Central memory CD8-positive, alpha-beta T cell (primary cell): ENCODE data around the gene SNORC.

Experiments
- ATAC-seq: fragments of 150-1000 bp; cut with Tn5 transposase; replicated peaks from 2 replicates; pipeline ENCODE4 v1.10.0; 2022; ENCODE audit warnings: mild to moderate bottlenecking, moderate FRiP score, moderate number of reproducible peaks; ENCODE audit not compliant: poor library complexity, severe bottlenecking; ENCODE audit errors: extremely low read depth
- DNase-seq, 2 donors: peaks; one replicate each; pipeline ENCODE4 v3.0.0; 2021; ENCODE audit warnings: low spot score in 2 of 2
- H3K27ac Mint-ChIP-seq: one replicate; pipeline ENCODE4 v1.8.0; 2022; ENCODE audit warnings: low read depth, mild to moderate bottlenecking, moderate library complexity, mixed read lengths
- H3K27me3 Mint-ChIP-seq: one replicate; pipeline ENCODE4 v1.8.0; 2022; ENCODE audit warnings: mixed read lengths
- H3K36me3 Mint-ChIP-seq: one replicate; pipeline ENCODE4 v1.8.0; 2022; ENCODE audit warnings: mild to moderate bottlenecking, moderate library complexity, mixed read lengths; ENCODE audit not compliant: insufficient read depth
- H3K4me1 Mint-ChIP-seq: one replicate; pipeline ENCODE4 v1.8.0; 2022; ENCODE audit warnings: mixed read lengths
- H3K4me3 Mint-ChIP-seq: one replicate; pipeline ENCODE4 v1.8.0; 2022; ENCODE audit warnings: mild to moderate bottlenecking, moderate library complexity, mixed read lengths
- H3K9me3 Mint-ChIP-seq: one replicate; pipeline ENCODE4 v1.8.0; 2022; ENCODE audit warnings: mixed read lengths

Gene SNORC

GRCh38 chr2:232879618-232880494 is 9.8 kb downstream of the SNORC start:
- Mint-ChIP-seq H3K27ac (no peak overlapping the region), H3K9me3 (no peaks in the 10 kb centered on the region), H3K4me1 (peaks cover 9% of the 10 kb centered on the region), H3K27me3 (peaks cover 20% of the 10 kb centered on the region), H3K4me3 (no peak overlapping the region), H3K36me3 (peaks cover 1% of the 10 kb centered on the region)
- DNase-seq = no peak
- ATAC-seq = no peak

- Mint-ChIP-seq H3K36me3 (peaks cover 1% of the 10 kb centered on the region), H3K4me3 (no peak overlapping the region), H3K27ac (no peak overlapping the region), H3K9me3 (no peaks in the 10 kb centered on the region), H3K4me1 (no peaks in the 10 kb centered on the region), H3K27me3 (peaks cover 11% of the 10 kb centered on the region)
- DNase-seq (no peak), ATAC-seq (no peak)
Observed at GRCh38 chr2:232880764-232881351, 10.8 kb downstream of the SNORC start.

GRCh38 chr2:232882085-232882484 is 12.0 kb downstream of the SNORC start:
- no peak overlapping the region for H3K4me3 Mint-ChIP-seq
- DNase-seq (no peak), ATAC-seq (no peak)
- H3K4me1 Mint-ChIP-seq = no peaks in the 10 kb centered on the region
- H3K27me3 Mint-ChIP-seq = peaks cover 11% of the 10 kb centered on the region
- H3K27ac Mint-ChIP-seq = no peak overlapping the region
- no peaks in the 10 kb centered on the region for H3K9me3 Mint-ChIP-seq
- peaks cover 1% of the 10 kb centered on the region for H3K36me3 Mint-ChIP-seq

- ATAC-seq (no peak), DNase-seq (no peak)
- Mint-ChIP-seq H3K27me3 (peaks cover 7% of the 10 kb centered on the region), H3K4me3 (no peak overlapping the region), H3K4me1 (no peaks in the 10 kb centered on the region), H3K9me3 (no peaks in the 10 kb centered on the region), H3K27ac (no peak overlapping the region), H3K36me3 (peaks cover 1% of the 10 kb centered on the region)
Observed at GRCh38 chr2:232882505-232883115, 12.5 kb downstream of the SNORC start.

- Mint-ChIP-seq H3K36me3 (no peaks in the 10 kb centered on the region), H3K27me3 (peaks cover 1% of the 10 kb centered on the region), H3K27ac (no peak overlapping the region), H3K4me1 (no peaks in the 10 kb centered on the region), H3K4me3 (no peak overlapping the region), H3K9me3 (no peaks in the 10 kb centered on the region)
- no peak for DNase-seq
- ATAC-seq = no peak
Observed at GRCh38 chr2:232883116-232883721, 13.2 kb downstream of the SNORC start.

GRCh38 chr2:232884001-232884421 is 13.9 kb downstream of the SNORC start:
- no peak for DNase-seq
- H3K27ac Mint-ChIP-seq = no peak overlapping the region
- no peaks in the 10 kb centered on the region for H3K36me3 Mint-ChIP-seq
- no peaks in the 10 kb centered on the region for H3K9me3 Mint-ChIP-seq
- ATAC-seq = no peak
- H3K4me1 Mint-ChIP-seq = no peaks in the 10 kb centered on the region
- H3K4me3 Mint-ChIP-seq = no peak overlapping the region
- no peaks in the 10 kb centered on the region for H3K27me3 Mint-ChIP-seq

- H3K4me1 Mint-ChIP-seq = no peaks in the 10 kb centered on the region
- H3K27ac Mint-ChIP-seq = no peak overlapping the region
- DNase-seq = no peak
- H3K9me3 Mint-ChIP-seq = no peaks in the 10 kb centered on the region
- no peaks in the 10 kb centered on the region for H3K27me3 Mint-ChIP-seq
- ATAC-seq = no peak
- no peaks in the 10 kb centered on the region for H3K36me3 Mint-ChIP-seq
- H3K4me3 Mint-ChIP-seq = no peak overlapping the region
Observed at GRCh38 chr2:232884549-232885263, 14.6 kb downstream of the SNORC start.

GRCh38 chr2:232885264-232885961 is 15.3 kb downstream of the SNORC start:
- peaks cover 6% of the 10 kb centered on the region for H3K27me3 Mint-ChIP-seq
- DNase-seq = no peak
- ATAC-seq = no peak
- no peaks in the 10 kb centered on the region for H3K9me3 Mint-ChIP-seq
- H3K27ac Mint-ChIP-seq = no peak overlapping the region
- no peaks in the 10 kb centered on the region for H3K36me3 Mint-ChIP-seq
- H3K4me3 Mint-ChIP-seq = no peak overlapping the region
- H3K4me1 Mint-ChIP-seq = no peaks in the 10 kb centered on the region

GRCh38 chr2:232886176-232886575 is 16.1 kb downstream of the SNORC start:
- ATAC-seq (no peak), DNase-seq (no peak)
- Mint-ChIP-seq H3K9me3 (no peaks in the 10 kb centered on the region), H3K27ac (no peak overlapping the region), H3K27me3 (peaks cover 13% of the 10 kb centered on the region), H3K4me3 (no peak overlapping the region), H3K36me3 (no peaks in the 10 kb centered on the region), H3K4me1 (no peaks in the 10 kb centered on the region)

GRCh38 chr2:232886632-232887031 is 16.6 kb downstream of the SNORC start:
- H3K9me3 Mint-ChIP-seq = no peaks in the 10 kb centered on the region
- peaks cover 18% of the 10 kb centered on the region for H3K27me3 Mint-ChIP-seq
- no peak overlapping the region for H3K27ac Mint-ChIP-seq
- ATAC-seq (no peak), DNase-seq (no peak)
- H3K4me3 Mint-ChIP-seq = no peak overlapping the region
- H3K4me1 Mint-ChIP-seq = no peaks in the 10 kb centered on the region
- H3K36me3 Mint-ChIP-seq = no peaks in the 10 kb centered on the region

- DNase-seq = no peak
Observed at GRCh38 chr2:232887171-232887850, 17.2 kb downstream of the SNORC start.

More at GRCh38 chr2:232887171-232887850, 17.2 kb downstream of the SNORC start:
- H3K9me3 Mint-ChIP-seq = no peaks in the 10 kb centered on the region
- H3K36me3 Mint-ChIP-seq = no peaks in the 10 kb centered on the region
- peaks cover 25% of the 10 kb centered on the region for H3K27me3 Mint-ChIP-seq
- H3K4me1 Mint-ChIP-seq = no peaks in the 10 kb centered on the region
- H3K4me3 Mint-ChIP-seq = no peak overlapping the region
- no peak overlapping the region for H3K27ac Mint-ChIP-seq
- no peak for ATAC-seq
